Stimulated activated naive CD8-positive, alpha-beta T cell treated with anti-CD3 and anti-CD28 coated beads, Interleukin-15, amount 100 ng/mL, for 72 hours (primary cell): ENCODE data around the gene ADGRL3.
"Not testable (repeated sequence)": the region's sequence is repeated elsewhere in the genome, so short reads cannot be mapped to it uniquely, and the experiment has no call there.

ENCODE experiments used
- ATAC-seq: fragments of 150-1000 bp; cut with Tn5 transposase; 2 replicates; pipeline ENCODE4 v1.10.0; 2021; ENCODE audit warnings: mild to moderate bottlenecking, moderate library complexity
- DNase-seq, 2 donors: peaks; one replicate each; pipeline ENCODE4 v3.0.0; 2021 to 2022
- H3K27ac Mint-ChIP-seq, 2 donors: one replicate each; pipeline ENCODE4 v1.8.0; 2022; ENCODE audit warnings: mild to moderate bottlenecking in 2 of 2, mixed read lengths in 2 of 2, moderate library complexity in 2 of 2
- H3K27me3 Mint-ChIP-seq: one replicate; pipeline ENCODE4 v1.8.0; 2022; ENCODE audit warnings: mixed read lengths
- H3K4me1 Mint-ChIP-seq: one replicate; pipeline ENCODE4 v1.8.0; 2022; ENCODE audit warnings: mild to moderate bottlenecking, mixed read lengths
- H3K4me3 Mint-ChIP-seq, 2 donors: one replicate each; pipeline ENCODE4 v1.8.0; 2022; ENCODE audit warnings: mild to moderate bottlenecking in 2 of 2, mixed read lengths in 2 of 2, moderate library complexity in 1 of 2
- H3K9me3 Mint-ChIP-seq, 2 donors: one replicate each; pipeline ENCODE4 v1.8.0; 2022; ENCODE audit warnings: mixed read lengths in 2 of 2

ADGRL3 gene

DNA sequence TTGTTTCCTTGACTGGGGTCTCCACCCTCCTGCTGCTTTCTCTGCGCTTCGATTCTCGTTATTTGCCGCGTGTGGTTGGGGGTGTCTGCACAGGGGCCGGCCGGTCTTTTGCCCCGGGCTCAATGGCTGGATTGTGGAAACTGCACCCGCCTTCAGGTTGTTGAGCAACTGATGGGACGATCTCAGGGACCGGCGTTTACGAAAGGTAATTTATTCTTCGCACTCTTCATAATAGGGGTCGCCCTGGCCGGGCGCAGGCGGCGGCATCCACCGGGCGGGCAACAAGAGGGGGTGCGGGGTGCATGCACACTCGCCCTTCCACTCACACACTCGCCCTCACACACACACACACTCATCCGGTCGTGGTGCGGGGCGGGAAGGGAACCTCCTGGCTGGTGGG, 1.4 kb downstream of the ADGRL3 start:
- ATAC-seq (no peak), DNase-seq (no peak)
- Mint-ChIP-seq H3K9me3 (no peaks in the 10 kb centered on the region), H3K27ac (no peak overlapping the region), H3K4me1 (peaks cover 24% of the 10 kb centered on the region), H3K27me3 (peaks cover 56% of the 10 kb centered on the region), H3K4me3 (no peak overlapping the region)

DNA sequence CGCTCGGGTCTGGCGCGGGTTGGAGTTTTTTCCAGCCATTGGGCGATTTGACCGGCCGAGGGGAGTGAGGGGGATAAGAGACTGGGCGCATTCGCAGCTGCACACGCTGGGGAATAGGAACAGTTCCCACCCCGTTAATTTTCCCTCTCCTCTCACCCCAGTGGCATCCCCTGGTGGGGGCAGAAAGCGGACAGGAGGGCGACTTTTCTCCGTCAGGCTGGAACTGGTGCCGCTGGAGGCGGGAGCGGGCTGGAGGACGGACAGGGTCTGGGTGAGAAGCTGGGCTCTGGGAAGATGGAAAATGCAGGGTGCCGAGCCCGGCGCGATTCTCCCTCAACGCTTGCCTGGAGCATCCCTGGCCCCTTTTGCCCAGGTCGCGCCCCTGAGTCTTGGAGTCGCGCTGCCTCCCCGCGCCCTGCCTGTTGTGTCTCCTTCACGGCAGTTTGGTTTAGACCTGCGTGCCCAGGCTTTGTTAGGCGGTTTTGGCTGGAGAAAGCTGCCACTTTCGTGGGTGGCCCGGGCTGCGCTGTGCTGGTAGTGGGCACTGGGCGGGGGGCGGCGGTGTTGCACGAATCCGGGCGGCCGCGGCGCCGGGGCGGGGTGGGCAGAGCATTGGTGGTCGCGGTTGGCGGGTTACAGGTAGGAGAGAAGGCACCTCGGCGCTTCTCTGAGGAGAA, 2.0 kb downstream of the ADGRL3 start:
- H3K27ac Mint-ChIP-seq = no peak overlapping the region
- H3K4me3 Mint-ChIP-seq = no peak overlapping the region

DNA sequence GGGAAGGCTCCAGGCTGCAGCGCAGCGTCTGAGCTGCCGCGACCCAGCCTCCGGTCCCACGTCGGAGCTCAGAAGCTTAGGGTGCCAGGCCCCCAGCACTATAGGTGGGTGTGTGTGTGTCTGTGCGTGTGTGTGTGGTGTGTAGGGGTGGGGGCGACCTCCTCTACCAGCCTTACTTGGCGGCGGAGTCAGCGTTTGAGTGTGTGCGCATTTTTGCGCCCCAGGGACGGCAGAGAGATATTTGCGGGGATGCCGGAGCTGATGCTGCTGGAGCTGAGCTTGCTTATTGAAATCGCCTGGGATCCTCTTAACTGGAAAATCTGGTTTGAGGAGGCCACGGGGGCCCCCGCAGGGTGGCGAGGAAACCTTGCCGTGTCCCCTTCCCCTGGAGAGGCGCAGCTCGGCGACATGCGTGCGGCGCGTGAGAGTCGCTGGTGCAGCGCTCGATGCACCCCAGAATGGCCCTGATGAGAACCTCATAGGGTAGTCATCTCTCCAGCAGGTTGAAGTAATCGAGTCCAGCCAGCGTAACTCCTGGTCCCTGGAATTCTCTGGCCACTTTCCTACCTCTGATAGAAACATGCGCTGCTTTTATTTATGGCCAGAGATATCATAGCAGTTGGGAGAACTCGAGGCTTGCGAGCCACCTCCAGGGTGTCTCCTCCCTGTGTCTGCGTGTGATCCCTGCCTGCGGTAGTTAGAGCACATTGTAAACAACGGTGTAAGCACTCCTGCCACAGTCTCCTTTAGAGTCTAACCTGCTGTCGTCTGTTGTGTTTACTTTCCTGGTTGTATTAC, 2.7 kb downstream of the ADGRL3 start:
- Mint-ChIP-seq H3K9me3 (no peaks in the 10 kb centered on the region), H3K4me1 (peaks cover 24% of the 10 kb centered on the region), H3K27me3 (peaks cover 56% of the 10 kb centered on the region), H3K4me3 (no peak overlapping the region), H3K27ac (no peak overlapping the region)
- ATAC-seq = no peak
- DNase-seq = no peak

More for the DNA sequence above, 2.0 kb downstream of the ADGRL3 start:
- DNase-seq = no peak
- Mint-ChIP-seq H3K9me3 (no peaks in the 10 kb centered on the region), H3K27me3 (peaks cover 56% of the 10 kb centered on the region), H3K4me1 (peaks cover 24% of the 10 kb centered on the region)
- ATAC-seq = no peak

- H3K4me3 Mint-ChIP-seq = no peak overlapping the region
- no peak for ATAC-seq
- DNase-seq = no peak
- peaks cover 24% of the 10 kb centered on the region for H3K4me1 Mint-ChIP-seq
- H3K27me3 Mint-ChIP-seq = peaks cover 56% of the 10 kb centered on the region
- no peak overlapping the region for H3K27ac Mint-ChIP-seq
- no peaks in the 10 kb centered on the region for H3K9me3 Mint-ChIP-seq
Observed at GRCh38 chr4:61203436-61203790, 3.3 kb downstream of the ADGRL3 start.

GRCh38 chr4:61204353-61205060, 4.4 kb downstream of the ADGRL3 start:
- Mint-ChIP-seq H3K9me3 (no peaks in the 10 kb centered on the region), H3K27me3 (peaks cover 46% of the 10 kb centered on the region), H3K4me3 (no peak overlapping the region), H3K27ac (no peak overlapping the region), H3K4me1 (peaks cover 24% of the 10 kb centered on the region)
- no peak for ATAC-seq
- DNase-seq = no peak

DNA sequence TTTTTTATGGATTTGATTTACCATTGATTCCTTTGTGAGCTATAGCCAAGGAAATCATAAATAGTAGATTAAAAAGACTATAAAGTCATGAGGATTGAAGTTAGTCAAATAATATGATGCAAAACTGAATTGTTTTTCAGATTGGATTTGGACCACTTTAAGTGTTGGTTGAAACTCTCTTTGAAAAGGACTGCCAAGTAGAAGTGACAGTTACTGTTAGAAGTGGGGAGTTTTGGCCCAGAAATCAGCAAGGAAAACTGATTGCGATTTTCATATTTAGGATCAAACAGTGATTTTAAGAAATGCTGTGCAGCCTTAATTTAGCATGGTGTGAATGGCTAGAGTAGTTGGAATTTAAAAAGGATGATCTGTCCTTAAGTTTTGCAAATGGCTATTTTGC, 4.9 kb downstream of the ADGRL3 start:
- DNase-seq (no peak), ATAC-seq (no peak)
- Mint-ChIP-seq H3K27ac (no peak overlapping the region), H3K9me3 (no peaks in the 10 kb centered on the region), H3K4me1 (peaks cover 24% of the 10 kb centered on the region), H3K4me3 (no peak overlapping the region), H3K27me3 (peaks cover 41% of the 10 kb centered on the region)

GRCh38 chr4:61207156-61207555, 7.0 kb downstream of the ADGRL3 start:
- peaks cover 20% of the 10 kb centered on the region for H3K27me3 Mint-ChIP-seq
- H3K4me3 Mint-ChIP-seq, ATAC-seq, H3K9me3 Mint-ChIP-seq, H3K27ac Mint-ChIP-seq, DNase-seq, H3K4me1 Mint-ChIP-seq: not testable (repeated sequence)

- ATAC-seq = no peak
- H3K9me3 Mint-ChIP-seq = no peaks in the 10 kb centered on the region
- H3K27ac Mint-ChIP-seq = no peak overlapping the region
- DNase-seq = no peak
- no peaks in the 10 kb centered on the region for H3K4me1 Mint-ChIP-seq
- no peak overlapping the region for H3K4me3 Mint-ChIP-seq
- H3K27me3 Mint-ChIP-seq = no peaks in the 10 kb centered on the region
Observed at GRCh38 chr4:61210186-61210939, 10.2 kb downstream of the ADGRL3 start.

DNA sequence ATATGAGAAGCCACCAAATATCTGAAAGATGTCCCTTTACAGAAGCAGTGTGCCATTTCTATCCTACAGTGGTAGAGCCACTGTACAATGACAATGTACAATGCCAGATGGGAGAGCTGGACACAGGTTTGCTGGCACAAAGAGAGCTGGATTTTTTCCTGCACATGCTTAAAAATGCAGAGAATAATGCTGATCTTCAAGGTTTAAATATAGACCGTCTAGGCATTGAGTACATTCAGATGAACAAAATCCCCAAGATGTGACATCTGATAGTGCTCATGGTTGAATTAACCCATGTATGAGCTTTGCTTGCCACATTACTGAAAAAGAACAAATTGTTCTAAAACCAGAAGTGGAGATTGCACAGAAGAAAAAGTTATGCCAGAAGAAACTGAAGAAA, 11.7 kb downstream of the ADGRL3 start:
- no peak for DNase-seq
- Mint-ChIP-seq H3K4me3 (no peak overlapping the region), H3K27ac (no peak overlapping the region), H3K4me1 (no peaks in the 10 kb centered on the region), H3K27me3 (no peaks in the 10 kb centered on the region), H3K9me3 (no peaks in the 10 kb centered on the region)
- ATAC-seq = no peak

DNA sequence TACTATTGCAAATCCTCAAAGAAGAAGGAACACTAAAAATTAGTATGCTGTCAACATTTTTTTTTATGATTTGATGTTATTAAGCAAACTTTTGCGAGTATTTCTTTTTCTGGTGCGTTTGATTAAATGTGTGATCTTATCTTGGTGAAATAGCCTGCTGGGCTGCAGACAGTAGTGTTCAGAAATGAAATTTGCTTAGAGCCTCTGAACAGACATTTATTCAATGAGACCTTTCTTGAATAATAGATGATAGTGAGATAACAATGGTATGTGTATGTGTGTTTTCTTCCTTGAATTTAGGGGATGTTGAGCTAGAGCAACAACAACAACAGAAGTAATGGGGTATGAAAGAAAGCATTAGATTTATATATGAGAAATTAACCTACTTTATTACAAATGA, 12.7 kb downstream of the ADGRL3 start:
- H3K27ac Mint-ChIP-seq = no peak overlapping the region

DNA sequence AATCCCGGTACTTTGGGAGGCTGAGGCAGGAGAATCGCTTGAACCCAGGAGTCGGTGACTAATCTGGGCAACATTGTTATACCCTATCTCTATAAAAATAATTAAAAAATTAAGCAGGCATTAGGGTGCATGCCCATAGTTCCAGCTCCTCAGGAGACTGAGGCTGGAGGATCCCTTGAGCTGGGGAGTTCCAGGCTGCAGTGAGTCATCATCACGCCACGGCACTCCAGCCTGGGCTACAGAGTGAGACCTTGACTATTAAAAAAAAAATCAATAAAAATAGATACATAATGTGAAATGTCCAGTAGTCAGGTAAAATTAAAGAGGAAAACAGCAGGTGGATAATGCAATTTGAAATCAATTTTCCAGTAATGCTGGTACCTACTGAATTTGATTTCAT, 14.6 kb downstream of the ADGRL3 start:
- Mint-ChIP-seq H3K27ac (no peak overlapping the region), H3K27me3 (no peaks in the 10 kb centered on the region), H3K9me3 (no peaks in the 10 kb centered on the region), H3K4me1 (no peaks in the 10 kb centered on the region), H3K4me3 (no peak overlapping the region)
- ATAC-seq = no peak
- DNase-seq = no peak

More for the DNA sequence above, 12.7 kb downstream of the ADGRL3 start:
- Mint-ChIP-seq H3K4me3 (no peak overlapping the region), H3K27me3 (no peaks in the 10 kb centered on the region), H3K9me3 (no peaks in the 10 kb centered on the region), H3K4me1 (no peaks in the 10 kb centered on the region)
- DNase-seq = no peak
- ATAC-seq = no peak

GRCh38 chr4:61217222-61217621, 17.1 kb downstream of the ADGRL3 start:
- Mint-ChIP-seq H3K4me3 (no peak overlapping the region), H3K27me3 (no peaks in the 10 kb centered on the region)

GRCh38 chr4:61220556-61220955, 20.4 kb downstream of the ADGRL3 start:
- Mint-ChIP-seq H3K9me3 (no peaks in the 10 kb centered on the region), H3K27me3 (no peaks in the 10 kb centered on the region), H3K4me3 (no peak overlapping the region), H3K27ac (no peak overlapping the region), H3K4me1 (no peaks in the 10 kb centered on the region)
- no peak for ATAC-seq
- DNase-seq = no peak

More at GRCh38 chr4:61217222-61217621, 17.1 kb downstream of the ADGRL3 start:
- Mint-ChIP-seq H3K9me3 (no peaks in the 10 kb centered on the region), H3K27ac (no peak overlapping the region), H3K4me1 (no peaks in the 10 kb centered on the region)
- ATAC-seq (no peak), DNase-seq (no peak)

DNA sequence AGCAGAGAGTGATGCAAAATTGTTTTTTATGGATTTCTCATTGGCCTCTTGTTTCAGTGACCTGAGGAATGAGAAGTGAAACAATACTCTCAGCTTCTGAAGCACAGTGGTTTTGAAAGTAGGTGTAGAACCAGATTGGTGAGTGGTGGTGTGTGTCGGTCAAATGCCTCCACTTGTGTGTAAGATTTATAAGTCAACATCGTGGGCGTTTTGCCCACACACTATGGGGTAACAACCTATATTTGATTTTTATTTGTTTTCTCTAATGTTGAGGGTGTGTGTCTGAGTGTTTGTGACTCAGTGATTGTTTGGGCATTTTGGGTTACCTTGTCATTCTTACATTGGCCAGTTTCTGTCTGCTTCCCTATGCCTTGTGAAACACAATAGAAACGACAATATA, 23.3 kb downstream of the ADGRL3 start:
- Mint-ChIP-seq H3K4me3 (no peak overlapping the region), H3K9me3 (no peaks in the 10 kb centered on the region), H3K4me1 (no peaks in the 10 kb centered on the region), H3K27me3 (no peaks in the 10 kb centered on the region), H3K27ac (no peak overlapping the region)
- DNase-seq = no peak
- no peak for ATAC-seq

- Mint-ChIP-seq H3K9me3 (no peaks in the 10 kb centered on the region), H3K27me3 (no peaks in the 10 kb centered on the region), H3K4me3 (no peak overlapping the region), H3K4me1 (no peaks in the 10 kb centered on the region), H3K27ac (no peak overlapping the region)
- DNase-seq = no peak
- ATAC-seq = no peak
Observed at GRCh38 chr4:61224573-61224972, 24.4 kb downstream of the ADGRL3 start.
